Bronchial epithelial cell (primary cell): ENCODE measurements around the gene LNP1. TPM values are rescaled to one million over a fixed set of nuclear protein-coding genes. Genes with fewer than 3 reads are reported as not detected.

ENCODE experiments used
- DNase-seq: peaks from one replicate; pipeline ENCODE4 v3.0.0-alpha.2; 2010; ENCODE audit warnings: low read depth
- FAIRE-seq: peaks from 2 replicates; lab custom pipeline; 2011; peaks lifted over from hg19 to GRCh38; lab: Jason Lieb, UNC
- H3K27me3 ChIP-seq: 2 replicates; pipeline ENCODE4 v1.5.1; 2011; ENCODE audit warnings: low read length; ENCODE audit not compliant: control insufficient read depth, insufficient read depth
- H3K36me3 ChIP-seq: 2 replicates; pipeline ENCODE4 v1.5.1; 2011; ENCODE audit warnings: low read length; ENCODE audit not compliant: control insufficient read depth, insufficient read depth
- H3K4me3 ChIP-seq: 2 replicates; pipeline ENCODE4 v1.5.1; 2011; ENCODE audit warnings: mild to moderate bottlenecking, low read depth, low read length, control low read depth
- total RNA-seq: library from RNA; depleted of rRNA; stranded (reverse); fragments of >200 nt; gene quantifications from 2 replicates; pipeline ENCODE4 v1.2.1, GENCODE V29; 2014
- TF ChIP-seq, protein P1 (sequence below): IDR thresholded peaks from 2 replicates; pipeline ENCODE4 v1.5.1; 2011; ENCODE audit warnings: mild to moderate bottlenecking, moderate library complexity, low read length, control low read depth, inconsistent platforms; ENCODE audit not compliant: insufficient read depth, severe bottlenecking

The LNP1 gene
- total RNA-seq, 1 donor from 2014 or later, result 1.1 TPM

DNA sequence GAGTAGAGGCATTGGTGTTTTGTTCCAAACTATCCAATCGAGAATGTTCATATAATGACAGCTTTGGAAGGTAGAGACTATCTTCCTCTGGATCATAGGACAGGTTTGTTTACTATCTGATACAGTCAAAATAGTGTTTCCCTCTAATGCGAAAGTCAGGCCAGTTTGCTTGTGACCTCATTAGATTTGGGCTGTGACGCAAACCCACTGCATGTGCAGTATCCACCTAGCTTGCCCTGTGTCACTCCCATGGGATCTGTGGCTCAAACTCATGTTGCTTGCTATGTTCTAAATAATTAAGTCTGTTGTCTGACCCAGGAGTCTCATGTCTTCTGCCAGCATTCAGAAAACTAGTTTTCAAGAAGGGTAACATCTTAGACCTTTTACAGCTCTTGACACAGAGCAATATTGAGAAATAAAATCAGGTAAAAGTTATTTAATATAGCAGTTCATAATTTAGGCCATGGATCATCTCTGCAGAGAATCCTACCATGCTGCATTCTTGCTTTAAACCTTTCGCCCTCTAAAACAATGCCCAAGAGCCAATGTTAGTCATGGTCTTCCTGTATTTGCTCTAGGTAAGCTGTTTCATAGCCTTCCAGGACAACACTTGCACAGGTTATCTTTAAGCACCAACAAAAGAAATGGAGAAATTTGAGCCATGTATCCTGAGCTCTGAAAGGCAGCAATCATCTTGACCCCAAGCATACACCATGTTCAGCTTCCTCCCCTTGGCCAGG lies 40.4 kb upstream of the LNP1 start:
- peak; percentile 11 for DNase-seq
- TF ChIP-seq, protein P1, sequence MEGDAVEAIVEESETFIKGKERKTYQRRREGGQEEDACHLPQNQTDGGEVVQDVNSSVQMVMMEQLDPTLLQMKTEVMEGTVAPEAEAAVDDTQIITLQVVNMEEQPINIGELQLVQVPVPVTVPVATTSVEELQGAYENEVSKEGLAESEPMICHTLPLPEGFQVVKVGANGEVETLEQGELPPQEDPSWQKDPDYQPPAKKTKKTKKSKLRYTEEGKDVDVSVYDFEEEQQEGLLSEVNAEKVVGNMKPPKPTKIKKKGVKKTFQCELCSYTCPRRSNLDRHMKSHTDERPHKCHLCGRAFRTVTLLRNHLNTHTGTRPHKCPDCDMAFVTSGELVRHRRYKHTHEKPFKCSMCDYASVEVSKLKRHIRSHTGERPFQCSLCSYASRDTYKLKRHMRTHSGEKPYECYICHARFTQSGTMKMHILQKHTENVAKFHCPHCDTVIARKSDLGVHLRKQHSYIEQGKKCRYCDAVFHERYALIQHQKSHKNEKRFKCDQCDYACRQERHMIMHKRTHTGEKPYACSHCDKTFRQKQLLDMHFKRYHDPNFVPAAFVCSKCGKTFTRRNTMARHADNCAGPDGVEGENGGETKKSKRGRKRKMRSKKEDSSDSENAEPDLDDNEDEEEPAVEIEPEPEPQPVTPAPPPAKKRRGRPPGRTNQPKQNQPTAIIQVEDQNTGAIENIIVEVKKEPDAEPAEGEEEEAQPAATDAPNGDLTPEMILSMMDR, result no peak
- no peaks in the 10 kb centered on the region for H3K36me3 ChIP-seq

DNA sequence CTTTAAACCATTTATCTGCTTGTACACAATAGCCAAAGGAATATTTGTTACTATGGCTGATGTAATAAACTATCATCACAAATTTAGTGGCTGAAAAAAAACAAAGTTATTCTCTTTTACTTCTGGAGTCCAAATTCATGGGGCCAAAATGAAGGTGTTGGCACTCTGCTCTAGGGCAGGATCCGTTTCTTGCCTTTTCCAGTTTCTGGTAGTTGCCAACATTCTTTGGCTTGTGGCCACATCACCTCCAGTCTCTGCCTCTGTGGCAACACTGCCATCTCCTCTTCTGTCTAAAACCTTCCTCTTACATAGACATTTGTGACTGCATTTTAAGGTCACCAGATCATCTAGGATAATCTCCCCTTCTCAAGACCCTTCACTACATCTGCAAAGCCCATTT lies 39.4 kb upstream of the LNP1 start:
- FAIRE-seq, result no peak
- peaks cover 1% of the 10 kb centered on the region for H3K36me3 ChIP-seq

More for the DNA sequence above, 40.4 kb upstream of the LNP1 start:
- Histone ChIP-seq H3K27me3 (no peaks in the 10 kb centered on the region), H3K4me3 (no peak overlapping the region)
- peak; percentile 28 for FAIRE-seq

DNA sequence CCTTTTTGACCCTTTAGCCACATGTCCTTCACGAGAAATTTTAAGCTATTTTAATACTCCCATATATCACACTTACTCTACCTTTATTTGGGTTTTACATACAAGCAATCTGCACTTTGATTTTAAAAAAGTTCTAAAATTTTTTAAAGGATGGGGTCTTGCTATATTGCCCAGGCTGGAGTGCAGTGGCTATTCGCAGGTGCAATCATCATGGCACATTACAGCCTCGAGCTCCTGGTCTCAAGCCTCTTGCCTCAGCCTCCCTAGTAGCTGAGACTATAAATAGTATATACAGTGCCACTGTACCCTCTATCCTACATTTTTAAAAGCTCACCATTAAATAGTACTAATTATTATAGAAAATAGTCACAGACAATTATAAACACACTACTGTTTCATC lies 36.9 kb upstream of the LNP1 start:
- TF ChIP-seq, protein P1, result no peak
- Histone ChIP-seq H3K27me3 (no peaks in the 10 kb centered on the region), H3K36me3 (peaks cover 2% of the 10 kb centered on the region), H3K4me3 (no peak overlapping the region)
- DNase-seq (no peak), FAIRE-seq (no peak)

More for the DNA sequence above, 39.4 kb upstream of the LNP1 start:
- TF ChIP-seq, protein P1, result no peak
- H3K27me3 ChIP-seq, result no peaks in the 10 kb centered on the region
- DNase-seq, result no peak
- no peak overlapping the region for H3K4me3 ChIP-seq

DNA sequence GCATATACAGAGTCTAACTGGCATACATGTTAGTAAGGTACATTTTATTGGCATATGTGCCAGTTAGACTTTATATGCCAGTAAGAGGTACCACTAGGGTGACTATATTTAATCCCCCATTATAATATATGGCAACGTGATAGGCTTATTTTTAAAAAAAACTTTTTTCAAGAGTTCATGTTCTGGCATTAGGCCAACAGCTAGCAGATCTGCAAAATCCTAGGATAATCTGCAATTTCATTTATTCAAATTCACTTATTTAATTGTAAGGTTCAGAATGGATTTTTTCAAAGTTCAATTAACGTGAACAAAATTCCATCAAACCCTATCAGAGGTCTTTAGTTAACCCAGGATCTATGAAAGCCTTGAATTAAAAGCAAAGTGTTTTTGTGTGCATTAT lies 34.9 kb upstream of the LNP1 start:
- FAIRE-seq (no peak), DNase-seq (no peak)
- TF ChIP-seq, protein P1, result no peak
- Histone ChIP-seq H3K27me3 (no peaks in the 10 kb centered on the region), H3K4me3 (no peak overlapping the region), H3K36me3 (peaks cover 2% of the 10 kb centered on the region)

DNA sequence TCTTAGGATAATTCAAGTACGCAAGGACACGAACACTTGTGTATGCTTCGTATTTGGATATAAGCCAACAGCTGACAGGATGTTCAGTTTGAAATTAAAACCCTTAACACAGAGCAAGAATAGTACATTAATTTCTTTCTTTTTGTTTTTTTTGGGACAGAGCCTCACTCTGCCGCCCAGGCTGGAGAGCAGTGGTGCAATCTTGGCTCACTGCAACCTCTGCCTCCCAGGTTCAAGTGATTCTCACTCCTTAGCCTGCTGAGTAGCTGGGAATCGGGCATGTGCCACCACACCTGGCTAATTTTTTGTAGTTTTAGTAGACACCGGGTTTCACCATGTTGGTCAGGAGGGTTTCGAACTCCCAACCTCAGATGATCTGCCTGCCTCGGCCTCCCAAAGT lies 32.9 kb upstream of the LNP1 start:
- FAIRE-seq (no peak), DNase-seq (no peak)
- TF ChIP-seq, protein P1, result no peak
- H3K27me3 ChIP-seq, result no peaks in the 10 kb centered on the region
- H3K4me3 ChIP-seq, result no peak overlapping the region
- peaks cover 6% of the 10 kb centered on the region for H3K36me3 ChIP-seq

DNA sequence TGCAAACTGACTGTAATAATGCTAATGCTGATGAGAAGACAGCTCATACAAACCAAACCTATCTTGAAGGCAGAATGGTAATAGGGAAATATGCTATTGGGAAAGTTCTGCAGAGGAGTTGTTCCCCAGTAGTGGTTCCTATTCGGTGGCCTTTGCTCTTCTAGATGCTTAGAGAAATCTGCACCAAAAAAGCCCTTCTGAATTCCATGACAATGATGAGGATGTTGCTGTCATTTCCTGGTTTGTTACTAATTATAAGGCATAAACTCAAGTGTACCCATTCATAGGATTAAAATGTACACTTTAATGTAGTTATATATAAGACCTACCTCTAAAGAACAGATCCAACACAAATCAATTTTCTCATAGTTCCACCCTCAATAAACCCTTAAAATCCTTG lies 30.6 kb upstream of the LNP1 start:
- Histone ChIP-seq H3K27me3 (no peaks in the 10 kb centered on the region), H3K4me3 (no peak overlapping the region), H3K36me3 (peaks cover 6% of the 10 kb centered on the region)
- no peak for DNase-seq
- TF ChIP-seq, protein P1, result no peak
- no peak for FAIRE-seq
